ENCODE results near the gene KCNQ1.

Gene KCNQ1

DNA sequence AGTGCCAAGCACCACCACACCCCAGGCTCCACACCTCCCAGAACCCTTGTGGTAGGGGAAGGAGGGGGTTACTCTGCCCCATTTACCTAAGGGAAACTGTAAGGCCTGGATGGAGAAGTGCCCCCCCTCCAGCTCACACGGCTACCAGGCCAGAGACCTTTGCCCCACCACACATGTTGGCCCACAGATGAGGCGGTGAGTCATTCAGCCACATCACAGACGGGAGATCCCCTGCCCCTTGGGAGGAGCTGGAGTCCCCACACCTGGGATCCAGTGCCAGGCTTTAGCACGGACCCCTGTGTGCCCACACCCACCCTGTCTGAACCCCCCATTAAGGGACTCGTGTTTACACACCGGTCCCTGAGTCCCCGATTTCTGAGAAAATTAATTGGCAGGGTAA lies 415.8 kb downstream of the KCNQ1 start:
- no peaks in the 10 kb centered on the region for H3K4me1 ChIP-seq (ENCODE audit: insufficient read depth, low read length, severe bottlenecking)
- H3K4me3 ChIP-seq (ENCODE audit: low read depth, low read length, poor library complexity, severe bottlenecking) = no peak overlapping the region
- H3K27ac ChIP-seq (ENCODE audit: low read depth, low read length, poor library complexity, severe bottlenecking) = no peak overlapping the region
- TF ChIP-seq, protein P1, sequence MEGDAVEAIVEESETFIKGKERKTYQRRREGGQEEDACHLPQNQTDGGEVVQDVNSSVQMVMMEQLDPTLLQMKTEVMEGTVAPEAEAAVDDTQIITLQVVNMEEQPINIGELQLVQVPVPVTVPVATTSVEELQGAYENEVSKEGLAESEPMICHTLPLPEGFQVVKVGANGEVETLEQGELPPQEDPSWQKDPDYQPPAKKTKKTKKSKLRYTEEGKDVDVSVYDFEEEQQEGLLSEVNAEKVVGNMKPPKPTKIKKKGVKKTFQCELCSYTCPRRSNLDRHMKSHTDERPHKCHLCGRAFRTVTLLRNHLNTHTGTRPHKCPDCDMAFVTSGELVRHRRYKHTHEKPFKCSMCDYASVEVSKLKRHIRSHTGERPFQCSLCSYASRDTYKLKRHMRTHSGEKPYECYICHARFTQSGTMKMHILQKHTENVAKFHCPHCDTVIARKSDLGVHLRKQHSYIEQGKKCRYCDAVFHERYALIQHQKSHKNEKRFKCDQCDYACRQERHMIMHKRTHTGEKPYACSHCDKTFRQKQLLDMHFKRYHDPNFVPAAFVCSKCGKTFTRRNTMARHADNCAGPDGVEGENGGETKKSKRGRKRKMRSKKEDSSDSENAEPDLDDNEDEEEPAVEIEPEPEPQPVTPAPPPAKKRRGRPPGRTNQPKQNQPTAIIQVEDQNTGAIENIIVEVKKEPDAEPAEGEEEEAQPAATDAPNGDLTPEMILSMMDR (IDR thresholded peaks at IDR 0.05; ENCODE audit: low read length) = no peak
- no peak for TF ChIP-seq EZH2 (IDR thresholded peaks at IDR 0.05; ENCODE audit: borderline replicate concordance, low read length)
- no peaks in the 10 kb centered on the region for H3K9me2 ChIP-seq (ENCODE audit: low read depth, low read length)
- no peaks in the 10 kb centered on the region for H3K9me3 ChIP-seq (ENCODE audit: low read length)
- H3K9ac ChIP-seq (ENCODE audit: low read length) = no peak overlapping the region
- no peaks in the 10 kb centered on the region for H3F3A ChIP-seq (ENCODE audit: insufficient read depth, low read length)
- no peaks in the 10 kb centered on the region for H3K79me2 ChIP-seq (ENCODE audit: insufficient read depth, low read length)
- H3K4me2 ChIP-seq (ENCODE audit: low read length) = no peak overlapping the region
- peaks cover 8% of the 10 kb centered on the region for H3K27me3 ChIP-seq (ENCODE audit: insufficient read depth, low read length)
- H2AFZ ChIP-seq (ENCODE audit: low read length) = no peak overlapping the region
- no peaks in the 10 kb centered on the region for H3K36me3 ChIP-seq (ENCODE audit: insufficient read depth, low read length)
- H4K20me1 ChIP-seq (ENCODE audit: insufficient read depth, low read length) = no peaks in the 10 kb centered on the region

DNA sequence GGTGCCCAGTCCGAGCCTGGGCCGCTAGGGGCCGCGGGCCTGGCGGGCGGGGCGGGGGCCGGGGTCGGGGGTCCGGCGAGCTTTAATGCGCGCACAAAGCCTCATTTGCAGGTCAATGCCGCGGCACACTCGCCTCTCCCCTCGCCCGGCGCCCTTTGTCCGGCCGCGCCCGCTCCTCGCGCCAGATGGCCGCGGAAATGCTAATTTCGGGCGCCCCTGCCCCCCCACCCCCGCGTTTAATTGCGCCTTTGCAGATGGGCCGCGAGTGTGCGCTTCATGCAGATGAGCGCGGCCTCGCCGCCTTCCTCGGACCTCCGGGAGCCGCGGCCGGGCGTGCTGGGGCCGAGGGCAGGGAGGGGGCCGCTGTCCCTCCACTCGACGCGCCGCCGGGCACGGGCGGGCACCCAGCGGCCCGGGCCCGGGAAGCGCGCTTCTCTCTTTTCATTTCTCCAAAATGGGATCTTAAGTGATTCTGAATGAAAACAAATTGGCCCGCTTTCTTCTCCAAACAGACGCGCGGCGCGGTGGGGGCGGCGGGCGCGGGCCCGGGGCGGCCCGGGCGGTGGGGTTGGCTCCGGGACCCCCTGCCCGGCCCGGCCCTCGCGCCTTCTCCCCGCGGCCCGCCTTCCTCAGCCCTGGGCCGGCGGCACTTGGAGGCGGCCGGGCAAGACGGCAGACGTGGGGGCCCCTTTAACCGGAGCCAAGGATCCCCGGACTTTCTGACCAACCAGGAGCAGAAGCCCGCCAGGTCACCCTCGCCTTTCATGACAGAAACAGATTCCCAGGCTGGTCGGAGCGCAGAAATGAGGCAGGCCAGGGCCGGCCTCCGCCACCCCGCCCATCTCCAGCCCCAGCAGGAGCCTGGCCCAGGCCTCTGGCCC lies 417.8 kb downstream of the KCNQ1 start:
- H3F3A ChIP-seq (ENCODE audit: insufficient read depth, low read length) = no peaks in the 10 kb centered on the region
- no peaks in the 10 kb centered on the region for H3K9me2 ChIP-seq (ENCODE audit: low read depth, low read length)
- H3K4me3 ChIP-seq (ENCODE audit: low read depth, low read length, poor library complexity, severe bottlenecking) = no peak overlapping the region
- H3K9me3 ChIP-seq (ENCODE audit: low read length) = no peaks in the 10 kb centered on the region
- H3K79me2 ChIP-seq (ENCODE audit: insufficient read depth, low read length) = no peaks in the 10 kb centered on the region
- H3K4me1 ChIP-seq (ENCODE audit: insufficient read depth, low read length, severe bottlenecking) = no peaks in the 10 kb centered on the region
- H3K27ac ChIP-seq (ENCODE audit: low read depth, low read length, poor library complexity, severe bottlenecking) = no peak overlapping the region
- H2AFZ ChIP-seq (ENCODE audit: low read length) = no peak overlapping the region
- H3K4me2 ChIP-seq (ENCODE audit: low read length) = no peak overlapping the region
- TF ChIP-seq, protein P1 (IDR thresholded peaks at IDR 0.05; ENCODE audit: low read length) = no peak
- TF ChIP-seq EZH2 (IDR thresholded peaks at IDR 0.05; ENCODE audit: borderline replicate concordance, low read length) = no peak
- no peak overlapping the region for H3K9ac ChIP-seq (ENCODE audit: low read length)
- no peaks in the 10 kb centered on the region for H4K20me1 ChIP-seq (ENCODE audit: insufficient read depth, low read length)
- peaks cover 13% of the 10 kb centered on the region; the same call in 1 of the 2 replicates for H3K27me3 ChIP-seq (ENCODE audit: insufficient read depth, low read length)
- H3K36me3 ChIP-seq (ENCODE audit: insufficient read depth, low read length) = no peaks in the 10 kb centered on the region

DNA sequence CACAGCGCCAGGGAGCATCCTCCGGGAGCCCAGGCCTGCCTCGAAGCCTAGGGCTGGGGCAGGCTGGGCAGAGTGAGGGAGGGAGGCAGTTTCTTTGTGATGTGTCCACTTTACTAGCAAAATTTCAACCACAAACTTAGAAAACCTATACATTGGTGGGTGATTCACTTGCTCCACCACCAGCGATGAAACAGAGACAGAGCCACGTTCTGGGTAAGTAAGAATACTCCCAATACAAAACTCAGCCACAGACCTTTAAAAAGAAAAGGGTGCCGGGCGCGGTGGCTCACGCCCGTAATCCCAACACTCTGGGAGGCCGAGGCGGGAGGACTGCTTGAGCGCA lies 418.4 kb downstream of the KCNQ1 start:
- Histone ChIP-seq H3K9ac (ENCODE audit: low read length) (no peak overlapping the region), H3K4me1 (ENCODE audit: insufficient read depth, low read length, severe bottlenecking) (no peaks in the 10 kb centered on the region), H3K79me2 (ENCODE audit: insufficient read depth, low read length) (no peaks in the 10 kb centered on the region), H3K9me3 (ENCODE audit: low read length) (no peaks in the 10 kb centered on the region), H3K4me3 (ENCODE audit: low read depth, low read length, poor library complexity, severe bottlenecking) (no peak overlapping the region), H3K27me3 (ENCODE audit: insufficient read depth, low read length) (peaks cover 13% of the 10 kb centered on the region; the same call in 1 of the 2 replicates), H3K36me3 (ENCODE audit: insufficient read depth, low read length) (no peaks in the 10 kb centered on the region), H3F3A (ENCODE audit: insufficient read depth, low read length) (no peaks in the 10 kb centered on the region), H3K27ac (ENCODE audit: low read depth, low read length, poor library complexity, severe bottlenecking) (no peak overlapping the region), H3K9me2 (ENCODE audit: low read depth, low read length) (no peaks in the 10 kb centered on the region), H3K4me2 (ENCODE audit: low read length) (no peak overlapping the region), H4K20me1 (ENCODE audit: insufficient read depth, low read length) (no peaks in the 10 kb centered on the region), H2AFZ (ENCODE audit: low read length) (no peak overlapping the region)
- TF ChIP-seq, protein P1 (IDR thresholded peaks at IDR 0.05; ENCODE audit: low read length) = no peak
- no peak for TF ChIP-seq EZH2 (IDR thresholded peaks at IDR 0.05; ENCODE audit: borderline replicate concordance, low read length)
